SK-N-SH (cell line): ENCODE measurements around the gene FADD. TPM values are rescaled to one million over a fixed set of nuclear protein-coding genes. Genes with fewer than 3 reads are reported as not detected.

Experiments used
- CTCF ChIA-PET: fragments of 300-600, 350-600 bp; formaldehyde crosslinking; extraction: SDS; loops from one replicate; lab custom pipeline; 2021; lab: Yijun Ruan, JAX
- POLR2A ChIA-PET: fragments of 350-600 bp; sonication (Branson Sonifier 250); formaldehyde crosslinking; extraction: SDS; loops from one replicate; lab custom pipeline; 2020; ENCODE audit warnings: antibody characterized with exemption, inconsistent platforms; lab: Yijun Ruan, JAX
- DNase-seq: peaks from one replicate; pipeline ENCODE4 v3.0.0; 2012
- H2AFZ ChIP-seq: fragments of 200-600 bp; sonication (generic); 2 replicates; pipeline ENCODE4 v1.8.1; 2016; ENCODE audit warnings: antibody characterized with exemption, mild to moderate bottlenecking, low read depth
- H3F3A ChIP-seq: fragments of 200-600 bp; sonication (generic); replicated peaks from 2 replicates; pipeline ENCODE3; 2016; ENCODE audit warnings: antibody characterized with exemption, mild to moderate bottlenecking; ENCODE audit not compliant: insufficient read depth
- H3K27ac ChIP-seq, 2 experiments: fragments of 200-500 bp in 1 of 2; fragments of 200-600 bp in 1 of 2; sonication (Bioruptor generic) in 1 of 2; sonication (generic), shearing (Covaris generic) in 1 of 2; 2 replicates each; pipeline versions ENCODE4 v1.5.1 to v1.6.1; 2014 to 2016; ENCODE audit warnings: low read depth in 2 of 2, inconsistent platforms in 1 of 2, low read length in 1 of 2, mild to moderate bottlenecking in 1 of 2, mixed read lengths in 1 of 2
- H3K27me3 ChIP-seq: fragments of 200-600 bp; sonication (generic), shearing (Covaris generic); 2 replicates; pipeline ENCODE4 v1.6.1; 2016; ENCODE audit warnings: mixed run types; ENCODE audit not compliant: insufficient read depth
- H3K36me3 ChIP-seq, 2 experiments: fragments of 200-500 bp in 1 of 2; fragments of 200-600 bp in 1 of 2; sonication (Bioruptor generic) in 1 of 2; sonication (generic) in 1 of 2; replicated peaks in 1 of 2; 2 replicates each; pipeline versions ENCODE3 to v1.5.1; 2014 to 2016; ENCODE audit warnings: low read length in 1 of 2, mild to moderate bottlenecking in 1 of 2; ENCODE audit not compliant: insufficient read depth in 2 of 2, control insufficient read depth in 1 of 2
- H3K4me1 ChIP-seq, 2 experiments: fragments of 200-500 bp in 1 of 2; fragments of 200-600 bp in 1 of 2; sonication (Bioruptor generic) in 1 of 2; sonication (generic), shearing (Covaris generic) in 1 of 2; 2 replicates each; pipeline versions ENCODE4 v1.5.1 to v1.6.1; 2014 to 2016; ENCODE audit warnings: low read depth in 1 of 2, low read length in 1 of 2, mixed run types in 1 of 2; ENCODE audit not compliant: insufficient read depth in 2 of 2, control insufficient read depth in 1 of 2
- H3K4me2 ChIP-seq: fragments of 200-600 bp; sonication (generic), shearing (Covaris generic); 2 replicates; pipeline ENCODE4 v1.6.1; 2017; ENCODE audit warnings: mixed run types
- H3K4me3 ChIP-seq, 2 experiments: fragments of 200-500 bp in 1 of 2; fragments of 200-600 bp in 1 of 2; sonication (Bioruptor generic) in 1 of 2; sonication (generic), shearing (Covaris generic) in 1 of 2; 2 replicates each; pipeline versions ENCODE4 v1.5.1 to v1.8.1; 2014 to 2016; ENCODE audit warnings: low read depth in 2 of 2, inconsistent platforms in 1 of 2, low read length in 1 of 2, mild to moderate bottlenecking in 1 of 2, mixed read lengths in 1 of 2, moderate library complexity in 1 of 2
- H3K79me2 ChIP-seq: fragments of 200-600 bp; sonication (generic); 2 replicates; pipeline ENCODE4 v1.8.1; 2017; ENCODE audit warnings: mild to moderate bottlenecking; ENCODE audit not compliant: insufficient read depth
- H3K9ac ChIP-seq: fragments of 200-600 bp; sonication (generic); 2 replicates; pipeline ENCODE4 v1.6.1; 2017; ENCODE audit warnings: mixed run types
- H3K9me2 ChIP-seq: fragments of 200-600 bp; sonication (generic); 2 replicates; pipeline ENCODE4 v1.6.1; 2017; ENCODE audit warnings: mixed run types
- H3K9me3 ChIP-seq: fragments of 200-600 bp; sonication (generic); 2 replicates; pipeline ENCODE4 v1.6.1; 2017; ENCODE audit warnings: mixed run types, mild to moderate bottlenecking, moderate library complexity
- H4K20me1 ChIP-seq: fragments of 200-600 bp; sonication (generic); 2 replicates; pipeline ENCODE4 v1.6.1; 2017; ENCODE audit warnings: mild to moderate bottlenecking, mixed run types; ENCODE audit not compliant: insufficient read depth
- CHD2 ChIP-seq: fragments of 150-350 bp; IDR thresholded peaks from 2 replicates; pipeline ENCODE4 v1.6.1; 2018; ENCODE audit warnings: low read length; ENCODE audit not compliant: partially characterized antibody
- CTCF ChIP-seq: fragments of 200-600 bp; sonication (generic); IDR thresholded peaks from 2 replicates; pipeline ENCODE4 v1.6.1; 2017; ENCODE audit warnings: antibody characterized with exemption, mild to moderate bottlenecking, moderate library complexity
- IRF3 ChIP-seq: fragments of 150-350 bp; IDR thresholded peaks from 2 replicates; pipeline ENCODE4 v1.6.1; 2016; ENCODE audit warnings: mild to moderate bottlenecking, low read depth, low read length
- MAX ChIP-seq: IDR thresholded peaks from 2 replicates; pipeline ENCODE4 v1.4.0; 2012; ENCODE audit warnings: low read depth
- NRF1 ChIP-seq: IDR thresholded peaks from 2 replicates; pipeline ENCODE4 v1.6.1; 2012; ENCODE audit warnings: low read depth, mild to moderate bottlenecking, low read length
- PBX3 ChIP-seq: IDR thresholded peaks from 2 replicates; pipeline ENCODE4; 2012
- POLR2AphosphoS5 ChIP-seq: IDR thresholded peaks from 2 replicates; pipeline ENCODE4 v1.6.1; 2012; ENCODE audit warnings: low read depth, low read length
- RAD21 ChIP-seq: IDR thresholded peaks from 2 replicates; pipeline ENCODE4 v1.6.1; 2012; ENCODE audit warnings: mild to moderate bottlenecking, low read length
- ZBTB33 ChIP-seq: IDR thresholded peaks from 2 replicates; pipeline ENCODE4 v1.4.0; 2012; ENCODE audit warnings: low read depth, borderline replicate concordance
- WGBS: methylation state at CpG from one replicate; pipeline ENCODE4 v1.1.6; 2017; ENCODE audit warnings: low lambda C conversion rate; 5-methylcytosine and 5-hydroxymethylcytosine counted together
- polyA plus RNA-seq, 3 experiments: library from polyadenylated mRNA; depleted of rRNA; stranded (reverse); fragments of >200 nt; gene quantifications; 2 replicates each; pipeline ENCODE4 v1.2.3, GENCODE V29; 2012

FADD gene
- polyA plus RNA-seq, 1 of the 3 experiments (the other 2 are of a cell fraction): 23.8 TPM

- no peaks in the 10 kb centered on the region for H3K9me2 ChIP-seq
- H3K4me2 ChIP-seq: no peak overlapping the region
- no peaks in the 10 kb centered on the region for H3F3A ChIP-seq
- ChIA-PET CTCF (interaction anchor here (0.7 to 1.3 kb wide), 3 partner anchors 309 to 316 kb away, joined by 3 read pairs; no protein-coding TSS in a partner anchor), POLR2A (interaction anchor here (1.1 kb wide), 1 partner anchor 15 kb away, joined by 4 read pairs; no protein-coding TSS in a partner anchor)
- no peak overlapping the region for H3K9ac ChIP-seq
- peaks cover 0 to 5% of the 10 kb centered on the region in 2 experiments; a peak in 1 of 4 replicates for H3K4me1 ChIP-seq
- peaks cover 16% of the 10 kb centered on the region; the same call in 1 of the 2 replicates for H3K27me3 ChIP-seq
- H3K36me3 ChIP-seq: no peaks in the 10 kb centered on the region
- no peaks in the 10 kb centered on the region for H3K79me2 ChIP-seq
- no peak overlapping the region for H2AFZ ChIP-seq
- no peak overlapping the region for H3K27ac ChIP-seq
- H3K9me3 ChIP-seq: no peaks in the 10 kb centered on the region
- no peak overlapping the region for H3K4me3 ChIP-seq
- DNase-seq: no peak
- no peaks in the 10 kb centered on the region for H4K20me1 ChIP-seq
- WGBS: 80% methylated on average over 1 of the region's 8 CpGs
- no peak for TF ChIP-seq IRF3
- no peak for TF ChIP-seq RAD21
- TF ChIP-seq NRF1: no peak
These were observed 22.6 kb downstream of the FADD start for GRCh38 chr11:70225681-70226177.

GRCh38 chr11:70226183-70226582 lies 23.1 kb downstream of the FADD start:
- TF ChIP-seq MAX: no peak
- no peak for TF ChIP-seq CHD2
- no peak for TF ChIP-seq POLR2AphosphoS5
- no peak for TF ChIP-seq PBX3
- TF ChIP-seq CTCF: no peak
- TF ChIP-seq ZBTB33: no peak
- Histone ChIP-seq H3F3A (no peaks in the 10 kb centered on the region), H3K4me3 (no peak overlapping the region), H2AFZ (no peak overlapping the region), H3K79me2 (no peaks in the 10 kb centered on the region), H3K4me1 (peaks cover 0 to 5% of the 10 kb centered on the region in 2 experiments; a peak in 1 of 4 replicates), H3K9ac (no peak overlapping the region), H3K9me3 (no peaks in the 10 kb centered on the region), H3K36me3 (no peaks in the 10 kb centered on the region), H3K27ac (no peak overlapping the region), H4K20me1 (no peaks in the 10 kb centered on the region), H3K9me2 (no peaks in the 10 kb centered on the region), H3K4me2 (no peak overlapping the region), H3K27me3 (peaks cover 16% of the 10 kb centered on the region; the same call in 1 of the 2 replicates)
- CTCF ChIA-PET: interaction anchor here (0.8 to 1.2 kb wide), 2 partner anchors 16 to 316 kb away, joined by 3 read pairs; no protein-coding TSS in a partner anchor
- POLR2A ChIA-PET: no interaction called here
- no peak for DNase-seq
- WGBS: 75% methylated on average over 3 of the region's 3 CpGs
